ENCODE data around the gene SLC35E4.
"Not testable (repeated sequence)": the region's sequence is repeated elsewhere in the genome, so short reads cannot be mapped to it uniquely, and the experiment has no call there.

Gene SLC35E4

GRCh38 chr22:30667494-30668385, 32.2 kb downstream of the SLC35E4 start, which contains the start of gene DUSP18:
DUSP18 (minus strand) TSS chr22:30667875; CDS start chr22:30664003, 3,872 bp downstream.
- Histone ChIP-seq H3K9me3 (ENCODE audit: control insufficient read depth, insufficient read depth, low read length) (no peaks in the 10 kb centered on the region), H3K27me3 (ENCODE audit: control insufficient read depth, insufficient read depth, low read length) (no peaks in the 10 kb centered on the region; the same call in 1 of the 2 replicates), H3K4me3 (ENCODE audit: low read length) (peak within 1 kb of the TSS; percentile 68; the same call in 1 of the 2 replicates), H3K4me1 (ENCODE audit: control insufficient read depth, insufficient read depth, low read length) (no peaks in the 10 kb centered on the region), H3K27ac (ENCODE audit: low read length) (no peak within 1 kb of the TSS), H3K36me3 (ENCODE audit: control insufficient read depth, insufficient read depth, low read length) (0 out of 2 replicates have a peak, but pooled peaks cover 2% of the 10 kb centered on the region)
- peak; percentile 89 for DNase-seq (ENCODE audit: low read depth, low spot score)
- no CpG with 5 or more reads among the region's 77 CpGs for WGBS (ENCODE audit: insufficient coverage, insufficient read length)

- Histone ChIP-seq H3K27me3 (ENCODE audit: control insufficient read depth, insufficient read depth, low read length) (no peaks in the 10 kb centered on the region; the same call in 1 of the 2 replicates), H3K4me1 (ENCODE audit: control insufficient read depth, insufficient read depth, low read length) (no peaks in the 10 kb centered on the region), H3K4me3 (ENCODE audit: low read length) (peak overlapping the region; percentile 68; the same call in 1 of the 2 replicates), H3K27ac (ENCODE audit: low read length) (no peak overlapping the region), H3K9me3 (ENCODE audit: control insufficient read depth, insufficient read depth, low read length) (no peaks in the 10 kb centered on the region), H3K36me3 (ENCODE audit: control insufficient read depth, insufficient read depth, low read length) (0 out of 2 replicates have a peak, but pooled peaks cover 2% of the 10 kb centered on the region)
- WGBS (ENCODE audit: insufficient coverage, insufficient read length) = no CpG with 5 or more reads among the region's 10 CpGs
- DNase-seq (ENCODE audit: low read depth, low spot score) = no peak
Observed at GRCh38 chr22:30668386-30668710, 32.8 kb downstream of the SLC35E4 start.

GRCh38 chr22:30671071-30671470, 35.5 kb downstream of the SLC35E4 start:
- H3K4me1 ChIP-seq (ENCODE audit: control insufficient read depth, insufficient read depth, low read length) = no peaks in the 10 kb centered on the region
- H3K27me3 ChIP-seq (ENCODE audit: control insufficient read depth, insufficient read depth, low read length) = no peaks in the 10 kb centered on the region; the same call in 1 of the 2 replicates
- no peak overlapping the region for H3K27ac ChIP-seq (ENCODE audit: low read length)
- no peak for DNase-seq (ENCODE audit: low read depth, low spot score)
- no CpG with 5 or more reads among the region's 3 CpGs for WGBS (ENCODE audit: insufficient coverage, insufficient read length)
- no peak overlapping the region for H3K4me3 ChIP-seq (ENCODE audit: low read length)
- no peaks in the 10 kb centered on the region for H3K36me3 ChIP-seq (ENCODE audit: control insufficient read depth, insufficient read depth, low read length)
- no peaks in the 10 kb centered on the region for H3K9me3 ChIP-seq (ENCODE audit: control insufficient read depth, insufficient read depth, low read length)

- H3K27me3 ChIP-seq (ENCODE audit: control insufficient read depth, insufficient read depth, low read length) = no peaks in the 10 kb centered on the region; the same call in 1 of the 2 replicates
- WGBS (ENCODE audit: insufficient coverage, insufficient read length) = no CpG with 5 or more reads among the region's 4 CpGs
- H3K4me1 ChIP-seq (ENCODE audit: control insufficient read depth, insufficient read depth, low read length) = no peaks in the 10 kb centered on the region
- DNase-seq (ENCODE audit: low read depth, low spot score) = no peak
- no peak overlapping the region for H3K4me3 ChIP-seq (ENCODE audit: low read length)
- no peaks in the 10 kb centered on the region for H3K36me3 ChIP-seq (ENCODE audit: control insufficient read depth, insufficient read depth, low read length)
- H3K27ac ChIP-seq (ENCODE audit: low read length) = no peak overlapping the region
- H3K9me3 ChIP-seq (ENCODE audit: control insufficient read depth, insufficient read depth, low read length) = no peaks in the 10 kb centered on the region
Observed at GRCh38 chr22:30673136-30673535, 37.6 kb downstream of the SLC35E4 start.

GRCh38 chr22:30674482-30674881, 38.9 kb downstream of the SLC35E4 start:
- no CpG with 5 or more reads among the region's 6 CpGs for WGBS (ENCODE audit: insufficient coverage, insufficient read length)

GRCh38 chr22:30675436-30675835, 39.9 kb downstream of the SLC35E4 start:
- H3K27ac ChIP-seq (ENCODE audit: low read length) = no peak overlapping the region
- H3K36me3 ChIP-seq (ENCODE audit: control insufficient read depth, insufficient read depth, low read length) = no peaks in the 10 kb centered on the region
- WGBS (ENCODE audit: insufficient coverage, insufficient read length) = no CpG with 5 or more reads among the region's 9 CpGs
- no peaks in the 10 kb centered on the region for H3K27me3 ChIP-seq (ENCODE audit: control insufficient read depth, insufficient read depth, low read length)
- DNase-seq (ENCODE audit: low read depth, low spot score) = no peak
- no peaks in the 10 kb centered on the region for H3K4me1 ChIP-seq (ENCODE audit: control insufficient read depth, insufficient read depth, low read length)
- no peak overlapping the region for H3K4me3 ChIP-seq (ENCODE audit: low read length)
- H3K9me3 ChIP-seq (ENCODE audit: control insufficient read depth, insufficient read depth, low read length) = no peaks in the 10 kb centered on the region

More at GRCh38 chr22:30674482-30674881, 38.9 kb downstream of the SLC35E4 start:
- H3K27ac ChIP-seq (ENCODE audit: low read length) = no peak overlapping the region
- H3K36me3 ChIP-seq (ENCODE audit: control insufficient read depth, insufficient read depth, low read length) = no peaks in the 10 kb centered on the region
- no peaks in the 10 kb centered on the region for H3K9me3 ChIP-seq (ENCODE audit: control insufficient read depth, insufficient read depth, low read length)
- DNase-seq (ENCODE audit: low read depth, low spot score) = no peak
- H3K4me1 ChIP-seq (ENCODE audit: control insufficient read depth, insufficient read depth, low read length) = no peaks in the 10 kb centered on the region
- H3K4me3 ChIP-seq (ENCODE audit: low read length) = no peak overlapping the region
- no peaks in the 10 kb centered on the region for H3K27me3 ChIP-seq (ENCODE audit: control insufficient read depth, insufficient read depth, low read length)

- not testable (repeated sequence) for H3K4me3 ChIP-seq (ENCODE audit: low read length); H3K4me1 ChIP-seq (ENCODE audit: control insufficient read depth, insufficient read depth, low read length); H3K36me3 ChIP-seq (ENCODE audit: control insufficient read depth, insufficient read depth, low read length); H3K27me3 ChIP-seq (ENCODE audit: control insufficient read depth, insufficient read depth, low read length); H3K9me3 ChIP-seq (ENCODE audit: control insufficient read depth, insufficient read depth, low read length); H3K27ac ChIP-seq (ENCODE audit: low read length); DNase-seq (ENCODE audit: low read depth, low spot score)
- no CpG with 5 or more reads among the region's 3 CpGs for WGBS (ENCODE audit: insufficient coverage, insufficient read length)
Observed at GRCh38 chr22:30676565-30676964, 41.0 kb downstream of the SLC35E4 start.

- not testable (repeated sequence) for H3K4me3 ChIP-seq (ENCODE audit: low read length); H3K27ac ChIP-seq (ENCODE audit: low read length); H3K27me3 ChIP-seq (ENCODE audit: control insufficient read depth, insufficient read depth, low read length); H3K9me3 ChIP-seq (ENCODE audit: control insufficient read depth, insufficient read depth, low read length); DNase-seq (ENCODE audit: low read depth, low spot score); H3K36me3 ChIP-seq (ENCODE audit: control insufficient read depth, insufficient read depth, low read length); H3K4me1 ChIP-seq (ENCODE audit: control insufficient read depth, insufficient read depth, low read length)
- no CpG with 5 or more reads among the region's 12 CpGs for WGBS (ENCODE audit: insufficient coverage, insufficient read length)
Observed at GRCh38 chr22:30679895-30680690, 44.5 kb downstream of the SLC35E4 start.

- H3K27me3 ChIP-seq (ENCODE audit: control insufficient read depth, insufficient read depth, low read length) = no peaks in the 10 kb centered on the region
- no CpG with 5 or more reads among the region's 1 CpG for WGBS (ENCODE audit: insufficient coverage, insufficient read length)
- peaks cover 1% of the 10 kb centered on the region; the same call in 1 of the 2 replicates for H3K4me1 ChIP-seq (ENCODE audit: control insufficient read depth, insufficient read depth, low read length)
- no peak for DNase-seq (ENCODE audit: low read depth, low spot score)
- H3K36me3 ChIP-seq (ENCODE audit: control insufficient read depth, insufficient read depth, low read length) = no peaks in the 10 kb centered on the region
- H3K4me3 ChIP-seq (ENCODE audit: low read length) = no peak overlapping the region
- no peaks in the 10 kb centered on the region; the same call in 1 of the 2 replicates for H3K9me3 ChIP-seq (ENCODE audit: control insufficient read depth, insufficient read depth, low read length)
- H3K27ac ChIP-seq (ENCODE audit: low read length) = no peak overlapping the region
Observed at GRCh38 chr22:30680991-30681770, 45.6 kb downstream of the SLC35E4 start.

GRCh38 chr22:30681831-30682230, 46.2 kb downstream of the SLC35E4 start:
- H3K4me1 ChIP-seq (ENCODE audit: control insufficient read depth, insufficient read depth, low read length) = peaks cover 1% of the 10 kb centered on the region; the same call in 1 of the 2 replicates
- DNase-seq (ENCODE audit: low read depth, low spot score) = no peak
- H3K27ac ChIP-seq (ENCODE audit: low read length) = no peak overlapping the region
- H3K9me3 ChIP-seq (ENCODE audit: control insufficient read depth, insufficient read depth, low read length) = no peaks in the 10 kb centered on the region; the same call in 1 of the 2 replicates
- H3K36me3 ChIP-seq (ENCODE audit: control insufficient read depth, insufficient read depth, low read length) = no peaks in the 10 kb centered on the region
- H3K4me3 ChIP-seq (ENCODE audit: low read length) = no peak overlapping the region
- H3K27me3 ChIP-seq (ENCODE audit: control insufficient read depth, insufficient read depth, low read length) = no peaks in the 10 kb centered on the region
- no CpG with 5 or more reads among the region's 2 CpGs for WGBS (ENCODE audit: insufficient coverage, insufficient read length)
